Esophagus (tissue), 2 donors: Measurements from ENCODE around the gene NAA60. TPM values are rescaled to one million over a fixed set of nuclear protein-coding genes. Genes with fewer than 3 reads are reported as not detected.
A peak's percentile ranks its signal among the peaks of the same experiment; 100 is the strongest.

Source experiments
- H3K27ac ChIP-seq, 2 donors: one replicate each; pipeline ENCODE4 v1.5.1; 2013; ENCODE audit warnings: low read depth in 2 of 2, mild to moderate bottlenecking in 2 of 2, inconsistent platforms in 1 of 2, low read length in 1 of 2, moderate library complexity in 1 of 2
- H3K27me3 ChIP-seq, 2 donors: one replicate each; pipeline ENCODE4 v1.6.1; 2013; ENCODE audit warnings: low read length in 2 of 2, control low read depth in 1 of 2, mild to moderate bottlenecking in 1 of 2; ENCODE audit not compliant: insufficient read depth in 2 of 2, control insufficient read depth in 1 of 2
- H3K36me3 ChIP-seq, 2 donors: one replicate each; pipeline ENCODE4 v1.6.1; 2013; ENCODE audit warnings: low read length in 1 of 2; ENCODE audit not compliant: control insufficient read depth in 2 of 2, insufficient read depth in 2 of 2
- H3K4me1 ChIP-seq, 2 donors: one replicate each; pipeline ENCODE4 v1.6.1; 2013; ENCODE audit warnings: low read length in 1 of 2; ENCODE audit not compliant: control insufficient read depth in 2 of 2, insufficient read depth in 2 of 2
- H3K4me3 ChIP-seq, 2 donors: one replicate each; pipeline ENCODE4 v1.5.1; 2013; ENCODE audit warnings: low read length in 2 of 2, mild to moderate bottlenecking in 2 of 2, low read depth in 1 of 2, moderate library complexity in 1 of 2
- H3K9me3 ChIP-seq, 2 donors: one replicate each; pipeline ENCODE4 v1.6.1; 2013; ENCODE audit warnings: mild to moderate bottlenecking in 2 of 2, low read depth in 1 of 2, low read length in 1 of 2, moderate library complexity in 1 of 2; ENCODE audit not compliant: control insufficient read depth in 2 of 2, insufficient read depth in 1 of 2
- WGBS, 2 donors: extraction: QIAGEN DNeasy Blood & Tissue Kit; methylation state at CpG; one replicate each; pipeline ENCODE4 v1.1.7; 2013; 5-methylcytosine and 5-hydroxymethylcytosine counted together
- polyA plus RNA-seq, 2 donors: library from polyadenylated mRNA; stranded (reverse); fragments of 200-250 nt; gene quantifications; one replicate each; pipeline ENCODE4 v1.2.3, GENCODE V29; 2013
- donor health status: healthy with polysubstance abuse.
- donor health status: Bipolar disorder and iron deficiency.

Gene NAA60
- 10 to 100 TPM; 23.3 to 28.7 TPM for polyA plus RNA-seq

DNA sequence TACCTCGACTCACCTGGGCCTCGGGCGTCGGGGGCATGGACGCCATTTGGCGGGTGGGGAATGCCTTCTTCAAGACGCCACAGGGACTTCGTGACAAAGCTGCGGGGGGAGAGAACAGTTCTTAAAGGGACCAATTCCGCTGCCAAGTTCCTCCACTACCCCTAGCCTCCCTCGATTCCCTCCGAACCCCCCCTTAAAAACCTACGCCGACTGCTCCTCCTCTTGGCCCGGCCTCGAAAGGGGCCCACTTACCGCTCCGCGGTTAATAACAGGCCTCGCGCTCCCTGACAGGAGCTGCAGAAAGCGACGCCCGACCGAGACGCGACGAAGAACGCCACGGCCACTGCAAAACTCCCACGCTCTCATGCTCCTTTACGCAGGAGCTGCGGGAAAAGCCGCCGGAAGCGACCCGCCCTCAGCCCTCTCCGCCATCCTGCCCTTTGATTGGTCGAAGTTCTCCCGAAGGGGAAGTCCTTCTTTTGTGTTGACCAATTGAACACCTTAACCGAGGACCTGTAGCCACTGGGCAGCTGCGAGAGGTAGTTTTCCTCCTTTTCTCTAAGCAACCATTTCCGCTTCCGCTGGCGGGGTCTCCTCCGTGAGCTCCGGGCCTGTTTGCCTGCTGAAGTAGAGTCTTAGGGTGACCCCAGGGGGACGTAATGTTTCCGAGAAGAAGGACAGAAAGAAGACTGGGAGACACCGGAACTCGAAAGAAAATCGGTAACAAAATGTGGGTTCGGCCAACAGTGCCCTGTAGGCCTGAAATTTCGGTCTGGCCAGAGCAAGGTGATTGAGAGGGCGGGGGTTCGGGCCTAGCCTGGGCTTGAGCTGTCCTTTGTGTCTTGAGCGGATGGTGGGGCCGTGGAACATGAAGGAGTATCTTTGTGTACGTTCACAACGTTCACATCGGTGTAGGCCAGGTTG lies at the start of gene NAA60, which contains the start of gene ZNF597:
Gene NAA60, plus strand, starts transcription at position 573 of the 924 bp plus-strand sequence. CDS start 32,548 bp downstream, outside the sequence.
Gene ZNF597, minus strand, starts transcription at position 397 of the 924 bp plus-strand sequence. Its CDS starts 351 bp downstream, at position 46.
- H3K36me3 ChIP-seq = peaks cover 0 to under 1% of the 10 kb centered on the region in 2 donors
- peak within 1 kb of the TSS; percentile 63 to 84 for H3K27ac ChIP-seq
- no peaks in the 10 kb centered on the region for H3K4me1 ChIP-seq
- no peaks in the 10 kb centered on the region for H3K27me3 ChIP-seq
- peak within 1 kb of the TSS; percentile 60 to 76 for H3K4me3 ChIP-seq
- peaks cover 0 to 4% of the 10 kb centered on the region in 2 donors for H3K9me3 ChIP-seq
- 38 to 42% methylated on average over 61 of the region's 61 CpGs for WGBS, 2 donors

DNA sequence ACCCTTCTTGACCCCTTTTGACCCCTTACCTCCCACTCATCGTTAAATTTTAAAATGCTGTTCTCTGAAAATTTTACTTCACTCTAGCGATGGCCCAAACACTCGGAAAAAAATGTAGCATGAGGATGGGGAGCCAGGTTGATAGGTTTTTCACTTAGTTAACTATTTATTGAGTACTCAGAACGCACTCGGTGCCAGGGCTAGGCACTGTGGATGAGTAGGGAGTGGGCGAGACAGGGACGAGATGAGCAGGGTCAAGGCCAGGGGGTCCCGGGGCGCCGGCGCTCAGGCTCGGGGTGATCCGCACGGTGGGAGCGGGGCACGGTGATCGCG lies 43.1 kb upstream of the NAA60 start:
- Histone ChIP-seq H3K36me3 (peaks cover 12 to 22% of the 10 kb centered on the region in 2 donors), H3K4me1 (peaks cover 2% of the 10 kb centered on the region in 2 donors), H3K27me3 (no peaks in the 10 kb centered on the region), H3K9me3 (peaks cover 0 to 17% of the 10 kb centered on the region in 2 donors), H3K27ac (peak overlapping the region; percentile 89 to 93), H3K4me3 (peak overlapping the region; percentile 79 to 84)
- WGBS, 2 donors = 1% methylated on average over 18 of the region's 18 CpGs

- H3K9me3 ChIP-seq = peaks cover 0 to 21% of the 10 kb centered on the region in 2 donors
- 0 to 1% methylated on average over 85 to 95 of the region's 95 CpGs for WGBS, 2 donors
Measured at GRCh38 chr16:3400779-3401688, 42.4 kb upstream of the NAA60 start, which contains the start of the genes ZNF174 and ZSCAN32. Gene ZNF174 (plus strand): TSS chr16:3401215. CDS start chr16:3402005, 790 bp downstream. Gene ZSCAN32 (minus strand): TSS chr16:3401004. CDS start chr16:3397557, 3,447 bp downstream.

DNA sequence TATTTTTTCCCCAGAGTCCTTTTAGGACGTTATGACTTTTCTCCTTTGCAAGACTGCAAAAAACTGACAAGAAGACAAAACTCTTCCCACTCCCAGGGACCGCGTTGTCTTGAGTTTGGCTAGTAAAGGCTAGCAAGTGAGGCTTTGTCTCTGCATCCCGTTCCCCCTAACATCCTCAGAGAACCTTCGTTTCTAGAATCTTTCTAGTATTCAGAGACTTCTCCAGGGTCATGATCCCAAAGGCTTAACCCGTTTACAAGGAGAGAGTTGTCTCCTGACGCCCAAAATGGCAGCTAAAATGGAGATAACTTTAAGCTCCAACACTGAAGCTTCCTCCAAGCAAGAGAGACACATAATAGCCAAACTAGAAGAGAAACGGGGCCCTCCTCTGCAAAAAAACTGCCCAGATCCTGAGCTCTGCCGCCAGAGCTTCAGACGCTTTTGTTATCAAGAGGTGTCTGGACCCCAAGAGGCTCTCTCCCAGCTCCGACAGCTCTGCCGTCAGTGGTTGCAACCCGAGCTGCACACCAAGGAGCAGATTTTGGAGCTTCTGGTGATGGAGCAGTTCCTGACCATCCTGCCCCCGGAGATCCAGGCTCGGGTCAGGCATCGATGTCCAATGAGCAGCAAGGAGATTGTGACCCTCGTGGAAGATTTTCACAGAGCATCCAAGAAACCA lies 41.6 kb upstream of the NAA60 start:
- Histone ChIP-seq H3K27me3 (no peaks in the 10 kb centered on the region), H3K27ac (peak overlapping the region; percentile 83 to 85), H3K4me3 (peak overlapping the region; percentile 79 to 85), H3K9me3 (peaks cover 0 to 18% of the 10 kb centered on the region in 2 donors), H3K36me3 (peaks cover 12 to 24% of the 10 kb centered on the region in 2 donors), H3K4me1 (peaks cover 2% of the 10 kb centered on the region in 2 donors)
- 35 to 36% methylated on average over 17 of the region's 17 CpGs for WGBS, 2 donors

More at GRCh38 chr16:3400779-3401688, 42.4 kb upstream of the NAA60 start, which contains the start of the genes ZNF174 and ZSCAN32:
- Histone ChIP-seq H3K36me3 (peaks cover 15 to 25% of the 10 kb centered on the region in 2 donors), H3K4me1 (peaks cover 2% of the 10 kb centered on the region in 2 donors), H3K27ac (peak within 1 kb of the TSS; percentile 89 to 93), H3K27me3 (no peaks in the 10 kb centered on the region), H3K4me3 (peak within 1 kb of the TSS; percentile 79 to 85)

GRCh38 chr16:3408561-3409197 lies 34.8 kb upstream of the NAA60 start:
- H3K27ac ChIP-seq = no peak overlapping the region
- H3K27me3 ChIP-seq = no peaks in the 10 kb centered on the region
- H3K4me3 ChIP-seq = no peak overlapping the region
- no peaks in the 10 kb centered on the region for H3K4me1 ChIP-seq
- peaks cover 17% of the 10 kb centered on the region in 2 donors for H3K36me3 ChIP-seq
- 96 to 97% methylated on average over 12 of the region's 12 CpGs for WGBS, 2 donors
- H3K9me3 ChIP-seq = peaks cover 28 to 51% of the 10 kb centered on the region in 2 donors

DNA sequence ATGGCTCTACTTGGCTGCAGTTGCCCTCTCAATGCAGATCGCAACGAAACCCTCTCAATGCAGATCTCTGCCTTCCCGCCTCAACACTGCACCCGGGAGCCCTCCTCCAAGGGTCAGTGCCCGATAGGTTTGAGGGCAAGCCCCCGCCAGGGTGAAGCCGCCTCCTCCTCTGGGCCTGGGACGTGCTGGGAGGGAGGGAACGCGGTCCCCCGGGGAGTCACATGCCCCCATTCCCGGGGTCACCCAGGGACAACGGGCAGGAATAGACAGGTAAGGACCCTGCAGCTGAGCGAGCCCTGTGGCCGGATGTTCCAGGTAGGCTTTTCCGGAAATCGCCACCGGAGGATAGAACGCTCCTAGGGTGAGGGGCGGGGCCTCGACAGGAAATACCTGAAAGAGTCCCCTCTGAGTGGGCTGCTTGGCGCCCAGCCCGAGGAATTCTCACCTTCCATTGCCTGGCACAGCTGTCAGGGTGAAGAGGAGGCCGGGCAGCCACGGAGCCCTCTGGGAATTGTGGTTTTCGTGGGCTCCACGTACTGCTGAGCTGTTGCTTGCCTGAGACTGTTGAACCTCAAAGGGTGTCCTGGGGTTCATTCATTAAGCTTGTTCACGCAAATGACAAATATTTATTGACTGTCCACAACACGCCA lies 29.6 kb upstream of the NAA60 start:
- H3K9me3 ChIP-seq = peaks cover 25 to 40% of the 10 kb centered on the region in 2 donors
- no peaks in the 10 kb centered on the region for H3K4me1 ChIP-seq
- no peaks in the 10 kb centered on the region for H3K27me3 ChIP-seq
- no peak overlapping the region for H3K27ac ChIP-seq
- WGBS, 2 donors = 52% methylated on average over 27 to 29 of the region's 29 CpGs
- H3K4me3 ChIP-seq = no peak overlapping the region
- peaks cover 2 to 3% of the 10 kb centered on the region in 2 donors for H3K36me3 ChIP-seq

- Histone ChIP-seq H3K36me3 (peaks cover 0 to 7% of the 10 kb centered on the region in 2 donors), H3K4me1 (peaks cover 0 to 3% of the 10 kb centered on the region in 2 donors), H3K27ac (peak overlapping the region in 1 of 2 donors; percentile 60), H3K9me3 (peaks cover 6 to 7% of the 10 kb centered on the region in 2 donors), H3K27me3 (no peaks in the 10 kb centered on the region), H3K4me3 (peak overlapping the region; percentile 25 to 37)
- 51 to 69% methylated on average over 26 of the region's 26 CpGs for WGBS, 2 donors
Measured at GRCh38 chr16:3431779-3432219, 11.7 kb upstream of the NAA60 start.

DNA sequence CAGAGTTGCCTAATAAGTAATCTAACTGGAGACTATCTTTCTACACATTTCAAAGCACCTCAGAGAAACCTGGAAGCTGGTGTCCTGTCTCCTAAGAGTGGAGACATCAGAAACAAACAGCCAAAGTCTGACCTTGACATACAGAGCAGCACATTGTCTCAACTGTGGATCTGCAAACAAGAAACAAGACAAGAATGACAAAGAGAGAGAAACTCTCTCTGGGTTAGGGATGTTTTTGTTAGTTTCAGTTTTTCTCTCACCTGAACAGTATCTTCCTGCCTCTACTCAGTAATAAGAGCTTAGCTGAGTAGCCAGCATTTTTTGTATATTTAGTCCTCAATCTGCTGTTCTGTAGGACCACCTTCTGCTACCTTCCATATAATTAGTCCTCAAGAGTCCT lies 9.1 kb upstream of the NAA60 start:
- H3K9me3 ChIP-seq = peaks cover 6 to 11% of the 10 kb centered on the region in 2 donors
- peaks cover 0 to 7% of the 10 kb centered on the region in 2 donors for H3K36me3 ChIP-seq
- no peaks in the 10 kb centered on the region for H3K27me3 ChIP-seq
- H3K4me3 ChIP-seq = no peak overlapping the region
- H3K27ac ChIP-seq = no peak overlapping the region
- peaks cover 0 to 3% of the 10 kb centered on the region in 2 donors for H3K4me1 ChIP-seq
